Measurements from ENCODE around the gene PITPNM1. TPM values are rescaled to one million over a fixed set of nuclear protein-coding genes. Genes with fewer than 3 reads are reported as not detected.

PITPNM1 gene
- total and polyA plus RNA-seq, 2 donors (not counting 1 experiment from before 2014, with no cell fraction given) = 4.7 to 10.2 TPM

- DNase-seq (ENCODE audit: low read depth in 2 of 2) = no peak
- H2AFZ ChIP-seq (ENCODE audit: low read length) = no peak overlapping the region
- H3K79me2 ChIP-seq (ENCODE audit: control insufficient read depth, insufficient read depth, low read length) = no peaks in the 10 kb centered on the region
- peaks cover 5% of the 10 kb centered on the region for H3K27me3 ChIP-seq (ENCODE audit: control insufficient read depth, insufficient read depth, low read length)
- no peak overlapping the region for H3K4me3 ChIP-seq (replicated peaks in 1 of 4; ENCODE audit: control extremely low read depth in 1 of 4, insufficient read depth in 1 of 4, low read depth in 3 of 4, low read length in 4 of 4)
- no peaks in the 10 kb centered on the region for H3K4me1 ChIP-seq (ENCODE audit: control insufficient read depth, extremely low read depth, insufficient read depth, low read length)
- H4K20me1 ChIP-seq (ENCODE audit: control insufficient read depth, extremely low read depth, insufficient read depth, low read length) = no peaks in the 10 kb centered on the region
- TF ChIP-seq, protein P1, sequence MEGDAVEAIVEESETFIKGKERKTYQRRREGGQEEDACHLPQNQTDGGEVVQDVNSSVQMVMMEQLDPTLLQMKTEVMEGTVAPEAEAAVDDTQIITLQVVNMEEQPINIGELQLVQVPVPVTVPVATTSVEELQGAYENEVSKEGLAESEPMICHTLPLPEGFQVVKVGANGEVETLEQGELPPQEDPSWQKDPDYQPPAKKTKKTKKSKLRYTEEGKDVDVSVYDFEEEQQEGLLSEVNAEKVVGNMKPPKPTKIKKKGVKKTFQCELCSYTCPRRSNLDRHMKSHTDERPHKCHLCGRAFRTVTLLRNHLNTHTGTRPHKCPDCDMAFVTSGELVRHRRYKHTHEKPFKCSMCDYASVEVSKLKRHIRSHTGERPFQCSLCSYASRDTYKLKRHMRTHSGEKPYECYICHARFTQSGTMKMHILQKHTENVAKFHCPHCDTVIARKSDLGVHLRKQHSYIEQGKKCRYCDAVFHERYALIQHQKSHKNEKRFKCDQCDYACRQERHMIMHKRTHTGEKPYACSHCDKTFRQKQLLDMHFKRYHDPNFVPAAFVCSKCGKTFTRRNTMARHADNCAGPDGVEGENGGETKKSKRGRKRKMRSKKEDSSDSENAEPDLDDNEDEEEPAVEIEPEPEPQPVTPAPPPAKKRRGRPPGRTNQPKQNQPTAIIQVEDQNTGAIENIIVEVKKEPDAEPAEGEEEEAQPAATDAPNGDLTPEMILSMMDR (conservative IDR thresholded peaks at IDR 0.05 in 1 of 2, IDR thresholded peaks at IDR 0.05 in 1 of 2; ENCODE audit: low read depth in 1 of 2, low read length in 2 of 2) = no peak
- TF ChIP-seq EZH2 (IDR thresholded peaks at IDR 0.05; ENCODE audit: low read length, missing control alignments) = no peak
- no peak overlapping the region for H3K9ac ChIP-seq (ENCODE audit: insufficient read depth, low read length)
- H3K36me3 ChIP-seq (ENCODE audit: control insufficient read depth, insufficient read depth, low read length) = no peaks in the 10 kb centered on the region
- H3K4me2 ChIP-seq (ENCODE audit: extremely low read depth, insufficient read depth, low read length) = no peak overlapping the region
- no peak overlapping the region for H3K27ac ChIP-seq (ENCODE audit: insufficient read depth, low read length)
- no peaks in the 10 kb centered on the region for H3K9me3 ChIP-seq (ENCODE audit: control insufficient read depth, insufficient read depth, low read depth, low read length)
Observed at GRCh38 chr11:67544616-67545242, 39.6 kb upstream of the PITPNM1 start.

DNA sequence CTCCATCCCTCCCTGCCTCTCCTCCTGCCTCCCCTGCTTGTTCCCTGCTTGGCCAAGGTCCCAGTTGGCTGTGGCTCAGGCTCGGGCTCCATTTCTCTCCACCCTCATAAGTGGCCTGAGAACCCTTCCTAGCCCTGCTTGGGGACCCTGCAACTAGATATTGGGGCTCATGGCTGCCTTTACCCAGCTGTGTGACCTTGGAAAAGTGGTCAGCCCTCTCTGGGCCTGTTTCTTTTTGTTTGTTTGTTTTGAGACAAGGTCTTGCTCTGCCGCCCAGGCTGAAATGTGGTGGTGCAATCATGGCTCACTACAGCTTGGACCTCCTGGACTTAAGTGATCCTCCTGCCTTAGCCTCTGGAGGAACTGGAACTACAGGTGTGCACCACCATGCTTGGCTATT lies 38.4 kb upstream of the PITPNM1 start:
- Histone ChIP-seq H3K36me3 (ENCODE audit: control insufficient read depth, insufficient read depth, low read length) (no peaks in the 10 kb centered on the region), H3K27me3 (ENCODE audit: control insufficient read depth, insufficient read depth, low read length) (peaks cover 5% of the 10 kb centered on the region), H3K4me2 (ENCODE audit: extremely low read depth, insufficient read depth, low read length) (no peak overlapping the region), H3K79me2 (ENCODE audit: control insufficient read depth, insufficient read depth, low read length) (no peaks in the 10 kb centered on the region), H2AFZ (ENCODE audit: low read length) (no peak overlapping the region), H3K4me1 (ENCODE audit: control insufficient read depth, extremely low read depth, insufficient read depth, low read length) (no peaks in the 10 kb centered on the region), H3K27ac (ENCODE audit: insufficient read depth, low read length) (no peak overlapping the region), H3K9me3 (ENCODE audit: control insufficient read depth, insufficient read depth, low read depth, low read length) (no peaks in the 10 kb centered on the region), H3K9ac (ENCODE audit: insufficient read depth, low read length) (no peak overlapping the region), H3K4me3 (replicated peaks in 1 of 4; ENCODE audit: control extremely low read depth in 1 of 4, insufficient read depth in 1 of 4, low read depth in 3 of 4, low read length in 4 of 4) (no peak overlapping the region), H4K20me1 (ENCODE audit: control insufficient read depth, extremely low read depth, insufficient read depth, low read length) (no peaks in the 10 kb centered on the region)
- no peak for DNase-seq (ENCODE audit: low read depth in 2 of 2)
- TF ChIP-seq, protein P1 (conservative IDR thresholded peaks at IDR 0.05 in 1 of 2, IDR thresholded peaks at IDR 0.05 in 1 of 2; ENCODE audit: low read depth in 1 of 2, low read length in 2 of 2) = no peak
- no peak for TF ChIP-seq EZH2 (IDR thresholded peaks at IDR 0.05; ENCODE audit: low read length, missing control alignments)

DNA sequence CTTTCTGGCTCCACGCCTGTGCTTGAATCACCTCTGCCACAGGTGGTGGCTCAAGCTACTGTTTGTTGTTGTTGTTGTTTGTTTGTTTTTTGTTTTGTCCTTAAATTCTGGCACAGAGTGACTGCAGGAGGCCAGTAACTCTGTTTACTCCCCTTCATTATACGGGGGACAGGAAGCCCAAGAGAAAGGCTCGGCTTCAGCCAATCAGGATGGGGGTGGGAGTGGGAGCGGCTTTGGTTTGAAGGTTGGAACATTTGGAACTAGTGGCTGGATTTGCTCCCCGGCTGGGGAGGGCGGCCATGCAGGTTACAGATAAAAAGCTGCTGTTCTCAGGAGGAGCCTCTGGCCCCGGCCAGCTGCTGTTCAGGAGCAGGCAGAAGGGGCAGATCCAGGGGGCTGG lies 37.8 kb upstream of the PITPNM1 start:
- H3K27ac ChIP-seq (ENCODE audit: insufficient read depth, low read length) = no peak overlapping the region
- TF ChIP-seq, protein P1 (conservative IDR thresholded peaks at IDR 0.05 in 1 of 2, IDR thresholded peaks at IDR 0.05 in 1 of 2; ENCODE audit: low read depth in 1 of 2, low read length in 2 of 2) = no peak
- TF ChIP-seq EZH2 (IDR thresholded peaks at IDR 0.05; ENCODE audit: low read length, missing control alignments) = no peak
- H3K9ac ChIP-seq (ENCODE audit: insufficient read depth, low read length) = no peak overlapping the region
- no peaks in the 10 kb centered on the region for H3K36me3 ChIP-seq (ENCODE audit: control insufficient read depth, insufficient read depth, low read length)
- H3K79me2 ChIP-seq (ENCODE audit: control insufficient read depth, insufficient read depth, low read length) = no peaks in the 10 kb centered on the region
- H4K20me1 ChIP-seq (ENCODE audit: control insufficient read depth, extremely low read depth, insufficient read depth, low read length) = no peaks in the 10 kb centered on the region
- peaks cover 5% of the 10 kb centered on the region for H3K27me3 ChIP-seq (ENCODE audit: control insufficient read depth, insufficient read depth, low read length)
- H3K4me3 ChIP-seq (replicated peaks in 1 of 4; ENCODE audit: control extremely low read depth in 1 of 4, insufficient read depth in 1 of 4, low read depth in 3 of 4, low read length in 4 of 4) = no peak overlapping the region
- H3K9me3 ChIP-seq (ENCODE audit: control insufficient read depth, insufficient read depth, low read depth, low read length) = no peaks in the 10 kb centered on the region
- H3K4me1 ChIP-seq (ENCODE audit: control insufficient read depth, extremely low read depth, insufficient read depth, low read length) = no peaks in the 10 kb centered on the region
- DNase-seq (ENCODE audit: low read depth in 2 of 2) = no peak
- no peak overlapping the region for H2AFZ ChIP-seq (ENCODE audit: low read length)
- H3K4me2 ChIP-seq (ENCODE audit: extremely low read depth, insufficient read depth, low read length) = no peak overlapping the region

Data from fibroblast of lung (primary cell).